H1 (cell line): ENCODE results near the gene SPSB1.

ENCODE experiments used
- BCL11A ChIP-seq, 2 experiments: IDR thresholded peaks; one replicate each; pipeline ENCODE4 v1.6.1; 2011; ENCODE audit warnings: low read depth in 2 of 2, low read length in 2 of 2, mild to moderate bottlenecking in 2 of 2
- CHD2 ChIP-seq: IDR thresholded peaks from 2 replicates; pipeline ENCODE4 v1.6.1; 2012; ENCODE audit warnings: low read length, improper control_type of control experiment
- EGR1 ChIP-seq: IDR thresholded peaks from 2 replicates; pipeline ENCODE4 v1.6.1; 2011; ENCODE audit warnings: low read depth, low read length, borderline replicate concordance
- EP300 ChIP-seq, 2 experiments: IDR thresholded peaks; 1 replicate in 1 of 2; 2 replicates in 1 of 2; pipeline ENCODE4 v1.6.1; 2011 to 2012; ENCODE audit warnings: low read depth in 2 of 2, low read length in 2 of 2, mild to moderate bottlenecking in 2 of 2, borderline replicate concordance in 1 of 2, inconsistent platforms in 1 of 2, moderate library complexity in 1 of 2
- EZH2 ChIP-seq: fragments of 200-600 bp; sonication (generic); IDR thresholded peaks from 2 replicates; pipeline ENCODE4 v1.7.1; 2012; ENCODE audit warnings: low read depth, mild to moderate bottlenecking, moderate library complexity, low read length, inconsistent platforms; ENCODE audit not compliant: severe bottlenecking
- JUND ChIP-seq: IDR thresholded peaks from 2 replicates; pipeline ENCODE4 v1.6.1; 2011; ENCODE audit warnings: mild to moderate bottlenecking, improper control_type of control experiment, low read length
- PHF8 ChIP-seq: fragments of 200-600 bp; sonication (generic); conservative IDR thresholded peaks from 2 replicates; pipeline ENCODE4 v1.7.1; 2012; ENCODE audit warnings: low read depth, mild to moderate bottlenecking, inconsistent platforms, low read length, moderate library complexity
- POLR2A ChIP-seq, 2 experiments: IDR thresholded peaks; 1 replicate in 1 of 2; 2 replicates in 1 of 2; pipeline ENCODE4 v1.6.1; 2011; ENCODE audit warnings: low read depth in 2 of 2, low read length in 2 of 2, mild to moderate bottlenecking in 2 of 2; ENCODE audit errors: control extremely low read depth in 1 of 2
- POLR2AphosphoS5 ChIP-seq: IDR thresholded peaks from 2 replicates; pipeline ENCODE4 v1.6.1; 2011; ENCODE audit warnings: low read depth, low read length
- RXRA ChIP-seq: IDR thresholded peaks from 2 replicates; pipeline ENCODE4 v1.6.1; 2011; ENCODE audit warnings: low read depth, mild to moderate bottlenecking, low read length, moderate library complexity; ENCODE audit not compliant: insufficient read depth
- SIN3A ChIP-seq, 2 experiments: IDR thresholded peaks in 1 of 2; conservative IDR thresholded peaks in 1 of 2; 2 replicates each; pipeline ENCODE4 v1.6.1; 2011 to 2012; ENCODE audit warnings: low read length in 2 of 2, improper control_type of control experiment in 1 of 2, low read depth in 1 of 2, mild to moderate bottlenecking in 1 of 2
- TF ChIP-seq, protein P1 (sequence below), 3 experiments: IDR thresholded peaks; 1 replicate in 2 of 3; 2 replicates in 1 of 3; pipeline versions ENCODE4 v1.5.1 to v1.6.1; 2011; ENCODE audit warnings: low read length in 3 of 3, mild to moderate bottlenecking in 3 of 3, inconsistent platforms in 2 of 3, low read depth in 1 of 3, moderate library complexity in 1 of 3; ENCODE audit not compliant: insufficient read depth in 1 of 3; ENCODE audit errors: control extremely low read depth in 1 of 3
- TF ChIP-seq, protein P2 (sequence below): IDR thresholded peaks from 2 replicates; pipeline ENCODE4 v1.6.1; 2012; ENCODE audit warnings: inconsistent platforms

DNA sequence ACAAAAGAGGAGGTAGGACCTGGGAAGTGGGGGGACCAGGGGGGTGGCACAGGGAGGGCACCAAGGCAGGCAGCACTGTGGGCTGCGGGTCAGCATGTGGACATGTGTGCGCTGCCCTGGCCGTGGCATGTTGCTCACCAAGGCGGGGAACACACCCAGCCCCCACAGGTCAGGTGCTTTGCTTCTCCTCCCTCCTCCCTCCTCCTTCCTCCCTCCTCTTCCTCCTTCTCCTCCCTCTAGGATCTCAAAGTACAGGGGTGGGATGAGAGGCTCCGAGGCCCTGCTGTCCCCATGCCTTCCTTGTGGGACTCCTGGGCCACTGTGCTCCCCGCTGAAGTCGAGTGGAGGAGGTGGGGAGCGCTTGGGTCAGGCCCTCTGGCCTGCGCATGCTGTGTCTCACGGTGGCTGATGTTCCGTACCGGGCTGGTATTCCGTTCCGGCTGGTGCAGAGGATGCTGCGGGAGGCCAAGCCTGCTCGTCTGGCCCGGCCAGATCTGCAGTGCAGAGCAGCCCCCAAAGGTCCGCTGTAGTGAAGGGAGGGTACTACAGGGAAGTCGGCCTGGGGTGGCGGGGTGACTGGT lies 26.6 kb downstream of the SPSB1 start:
- TF ChIP-seq POLR2A (IDR thresholded peaks at IDR 0.05; ENCODE audit: control extremely low read depth in 1 of 2, low read depth in 2 of 2, low read length in 2 of 2) (no peak), EZH2 (no peak), JUND (no peak), CHD2 (no peak), SIN3A (conservative IDR thresholded peaks at IDR 0.05 in 1 of 2, IDR thresholded peaks at IDR 0.05 in 1 of 2; ENCODE audit: low read depth in 1 of 2, low read length in 2 of 2) (no peak), EP300 (IDR thresholded peaks at IDR 0.05; ENCODE audit: borderline replicate concordance in 1 of 2, low read depth in 2 of 2, low read length in 2 of 2) (no peak), PHF8 (no peak), BCL11A (IDR thresholded peaks at IDR 0.05; ENCODE audit: low read depth in 2 of 2, low read length in 2 of 2) (no peak), POLR2AphosphoS5 (no peak), EGR1 (no peak), RXRA (no peak)
- TF ChIP-seq, protein P1, sequence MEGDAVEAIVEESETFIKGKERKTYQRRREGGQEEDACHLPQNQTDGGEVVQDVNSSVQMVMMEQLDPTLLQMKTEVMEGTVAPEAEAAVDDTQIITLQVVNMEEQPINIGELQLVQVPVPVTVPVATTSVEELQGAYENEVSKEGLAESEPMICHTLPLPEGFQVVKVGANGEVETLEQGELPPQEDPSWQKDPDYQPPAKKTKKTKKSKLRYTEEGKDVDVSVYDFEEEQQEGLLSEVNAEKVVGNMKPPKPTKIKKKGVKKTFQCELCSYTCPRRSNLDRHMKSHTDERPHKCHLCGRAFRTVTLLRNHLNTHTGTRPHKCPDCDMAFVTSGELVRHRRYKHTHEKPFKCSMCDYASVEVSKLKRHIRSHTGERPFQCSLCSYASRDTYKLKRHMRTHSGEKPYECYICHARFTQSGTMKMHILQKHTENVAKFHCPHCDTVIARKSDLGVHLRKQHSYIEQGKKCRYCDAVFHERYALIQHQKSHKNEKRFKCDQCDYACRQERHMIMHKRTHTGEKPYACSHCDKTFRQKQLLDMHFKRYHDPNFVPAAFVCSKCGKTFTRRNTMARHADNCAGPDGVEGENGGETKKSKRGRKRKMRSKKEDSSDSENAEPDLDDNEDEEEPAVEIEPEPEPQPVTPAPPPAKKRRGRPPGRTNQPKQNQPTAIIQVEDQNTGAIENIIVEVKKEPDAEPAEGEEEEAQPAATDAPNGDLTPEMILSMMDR (IDR thresholded peaks at IDR 0.05; ENCODE audit: control extremely low read depth in 1 of 3, insufficient read depth in 1 of 3, low read depth in 1 of 3, low read length in 3 of 3): no peak
- TF ChIP-seq, protein P2, sequence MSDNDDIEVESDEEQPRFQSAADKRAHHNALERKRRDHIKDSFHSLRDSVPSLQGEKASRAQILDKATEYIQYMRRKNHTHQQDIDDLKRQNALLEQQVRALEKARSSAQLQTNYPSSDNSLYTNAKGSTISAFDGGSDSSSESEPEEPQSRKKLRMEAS: no peak
